Panc1 (cell line): ENCODE results near the gene TTC29. TPM values are rescaled to one million over a fixed set of nuclear protein-coding genes. Genes with fewer than 3 reads are reported as not detected.

Experiments used
- ATAC-seq: fragments of 200-7000 bp; cut with Tn5 transposase; 2 replicates; pipeline ENCODE4 v1.9.1; 2020; ENCODE audit warnings: mild to moderate bottlenecking, moderate library complexity
- BruUV-seq: library from RNA; stranded (reverse); fragments of 400-500 nt; replicated peaks from 2 replicates; lab custom pipeline; 2021; lab: Mats Ljungman, UMichigan
- CTCF ChIA-PET: fragments of 300-600 bp; sonication (Branson Sonifier 250); formaldehyde crosslinking; loops from one replicate; lab custom pipeline; 2022; ENCODE audit warnings: antibody characterized with exemption; lab: Charles Lee
- POLR2A ChIA-PET: fragments of 300-600 bp; sonication (Branson Sonifier 250); formaldehyde crosslinking; loops from one replicate; lab custom pipeline; 2022; ENCODE audit warnings: antibody characterized with exemption; lab: Charles Lee
- DNase-seq: peaks from one replicate; pipeline ENCODE4 v3.0.0-alpha.2; 2010; ENCODE audit warnings: low read depth, low spot score
- H3K27ac ChIP-seq: 2 replicates; pipeline ENCODE4 v1.5.1; 2011; ENCODE audit warnings: mild to moderate bottlenecking, low read length, inconsistent platforms
- H3K27me3 ChIP-seq: fragments of 200-500 bp; sonication (Bioruptor generic); 2 replicates; pipeline ENCODE4 v1.6.0; 2014; ENCODE audit warnings: low read length, inconsistent platforms; ENCODE audit not compliant: control insufficient read depth, insufficient read depth
- H3K36me3 ChIP-seq: fragments of 200-500 bp; sonication (Bioruptor generic); 2 replicates; pipeline ENCODE4 v1.5.1; 2014; ENCODE audit warnings: inconsistent platforms, mild to moderate bottlenecking, low read length, moderate library complexity; ENCODE audit not compliant: control insufficient read depth, insufficient read depth
- H3K4me1 ChIP-seq: 2 replicates; pipeline ENCODE4 v1.5.1; 2011; ENCODE audit warnings: inconsistent platforms, mild to moderate bottlenecking, low read length, moderate library complexity; ENCODE audit not compliant: control insufficient read depth, insufficient read depth
- H3K4me3 ChIP-seq, 2 experiments: 2 replicates each; pipeline ENCODE4 v1.5.1; 2011 to 2012; ENCODE audit warnings: low read depth in 2 of 2, low read length in 2 of 2, mild to moderate bottlenecking in 2 of 2, inconsistent platforms in 1 of 2, moderate library complexity in 1 of 2
- H3K9me3 ChIP-seq: fragments of 200-500 bp; sonication (Bioruptor generic); 2 replicates; pipeline ENCODE4 v1.5.1; 2014; ENCODE audit warnings: low read depth, mild to moderate bottlenecking, inconsistent platforms, low read length, moderate library complexity; ENCODE audit not compliant: control insufficient read depth, insufficient read depth
- CTCF ChIP-seq: fragments of 450-650 bp; IDR thresholded peaks from 2 replicates; pipeline ENCODE4 v1.5.1; 2017; ENCODE audit warnings: mild to moderate bottlenecking
- POLR2AphosphoS5 ChIP-seq: IDR thresholded peaks from 2 replicates; pipeline ENCODE4 v1.6.1; 2012; ENCODE audit warnings: mild to moderate bottlenecking, low read depth, low read length, moderate library complexity
- SIN3A ChIP-seq: IDR thresholded peaks from 2 replicates; pipeline ENCODE4 v1.6.1; 2012; ENCODE audit warnings: low read depth, mild to moderate bottlenecking, low read length, moderate library complexity, borderline replicate concordance; ENCODE audit not compliant: insufficient read depth
- TCF7L2 ChIP-seq: IDR thresholded peaks from 2 replicates; pipeline ENCODE4 v1.6.1; 2011; ENCODE audit warnings: mild to moderate bottlenecking, low read depth, low read length, inconsistent platforms
- in situ Hi-C: cut with HindIII; loops from 2 replicates; pipeline ENCODE4 v1.10.0; 2016; ENCODE audit warnings: low sequenced_read_pairs, low pct_unique_long_range_greater_than_20kb
- intact Hi-C: fragments of 100-400 bp; cut with micrococcal nuclease; formaldehyde crosslinking; loops from one replicate; pipeline ENCODE4 v1.10.0; 2022; ENCODE audit not compliant: unreplicated experiment
- total RNA-seq: library from RNA; stranded (reverse); gene quantifications from one replicate; pipeline ENCODE4 v1.2.1, GENCODE V29; 2021; ENCODE audit not compliant: unreplicated experiment
- TF ChIP-seq, protein P1 (sequence below), 2 experiments: IDR thresholded peaks; 2 replicates each; pipeline ENCODE4 v1.6.1; 2011 to 2012; ENCODE audit warnings: low read depth in 2 of 2, control low read depth in 1 of 2, low read length in 1 of 2, mild to moderate bottlenecking in 1 of 2, moderate library complexity in 1 of 2; ENCODE audit not compliant: insufficient read depth in 1 of 2

TTC29 gene
- total RNA-seq, 1 experiment from 2014 or later: not detected

DNA sequence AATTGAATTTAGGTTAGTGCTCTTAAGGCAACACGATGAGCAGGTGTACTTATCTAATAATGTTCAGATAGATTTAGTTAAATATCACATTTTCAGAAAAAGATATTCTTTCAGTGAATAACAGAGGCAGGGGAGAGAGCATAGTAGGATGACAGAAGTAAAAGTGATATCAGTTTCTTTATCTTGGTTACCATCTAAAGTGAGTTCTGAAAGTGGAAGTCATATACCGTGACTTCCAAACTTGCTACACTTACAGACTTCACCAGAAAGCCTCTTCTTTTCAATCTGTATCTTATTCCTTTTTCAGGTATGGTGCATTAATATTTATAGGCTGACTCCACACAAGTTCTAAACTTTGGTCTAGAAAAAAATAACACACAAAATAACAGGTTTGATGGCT lies 182.1 kb downstream of the TTC29 start:
- ChIA-PET CTCF (no interaction called here), POLR2A (no interaction called here)
- Histone ChIP-seq H3K4me3 (no peak overlapping the region), H3K9me3 (no peaks in the 10 kb centered on the region), H3K36me3 (no peaks in the 10 kb centered on the region), H3K4me1 (no peaks in the 10 kb centered on the region), H3K27ac (no peak overlapping the region), H3K27me3 (no peaks in the 10 kb centered on the region)
- no peak for ATAC-seq
- DNase-seq: no peak
- in situ Hi-C loops: no loop called here
- BruUV-seq: no TSS peak
- intact Hi-C loops: no loop called here
- no peak for TF ChIP-seq SIN3A
- no peak for TF ChIP-seq TCF7L2
- TF ChIP-seq, protein P1, sequence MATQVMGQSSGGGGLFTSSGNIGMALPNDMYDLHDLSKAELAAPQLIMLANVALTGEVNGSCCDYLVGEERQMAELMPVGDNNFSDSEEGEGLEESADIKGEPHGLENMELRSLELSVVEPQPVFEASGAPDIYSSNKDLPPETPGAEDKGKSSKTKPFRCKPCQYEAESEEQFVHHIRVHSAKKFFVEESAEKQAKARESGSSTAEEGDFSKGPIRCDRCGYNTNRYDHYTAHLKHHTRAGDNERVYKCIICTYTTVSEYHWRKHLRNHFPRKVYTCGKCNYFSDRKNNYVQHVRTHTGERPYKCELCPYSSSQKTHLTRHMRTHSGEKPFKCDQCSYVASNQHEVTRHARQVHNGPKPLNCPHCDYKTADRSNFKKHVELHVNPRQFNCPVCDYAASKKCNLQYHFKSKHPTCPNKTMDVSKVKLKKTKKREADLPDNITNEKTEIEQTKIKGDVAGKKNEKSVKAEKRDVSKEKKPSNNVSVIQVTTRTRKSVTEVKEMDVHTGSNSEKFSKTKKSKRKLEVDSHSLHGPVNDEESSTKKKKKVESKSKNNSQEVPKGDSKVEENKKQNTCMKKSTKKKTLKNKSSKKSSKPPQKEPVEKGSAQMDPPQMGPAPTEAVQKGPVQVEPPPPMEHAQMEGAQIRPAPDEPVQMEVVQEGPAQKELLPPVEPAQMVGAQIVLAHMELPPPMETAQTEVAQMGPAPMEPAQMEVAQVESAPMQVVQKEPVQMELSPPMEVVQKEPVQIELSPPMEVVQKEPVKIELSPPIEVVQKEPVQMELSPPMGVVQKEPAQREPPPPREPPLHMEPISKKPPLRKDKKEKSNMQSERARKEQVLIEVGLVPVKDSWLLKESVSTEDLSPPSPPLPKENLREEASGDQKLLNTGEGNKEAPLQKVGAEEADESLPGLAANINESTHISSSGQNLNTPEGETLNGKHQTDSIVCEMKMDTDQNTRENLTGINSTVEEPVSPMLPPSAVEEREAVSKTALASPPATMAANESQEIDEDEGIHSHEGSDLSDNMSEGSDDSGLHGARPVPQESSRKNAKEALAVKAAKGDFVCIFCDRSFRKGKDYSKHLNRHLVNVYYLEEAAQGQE (IDR thresholded peaks at IDR 0.05; ENCODE audit: insufficient read depth in 1 of 2, low read depth in 2 of 2, low read length in 1 of 2): no peak
- TF ChIP-seq POLR2AphosphoS5: no peak

- Histone ChIP-seq H3K4me1 (no peaks in the 10 kb centered on the region), H3K27me3 (no peaks in the 10 kb centered on the region), H3K36me3 (no peaks in the 10 kb centered on the region), H3K27ac (no peak overlapping the region), H3K4me3 (no peak overlapping the region), H3K9me3 (no peaks in the 10 kb centered on the region)
- intact Hi-C loops (no loop called here), in situ Hi-C loops (no loop called here)
- no TSS peak for BruUV-seq
- POLR2A ChIA-PET: no interaction called here
- CTCF ChIA-PET: no interaction called here
- ATAC-seq (no peak), DNase-seq (no peak)
- TF ChIP-seq SIN3A (no peak), CTCF (no peak), POLR2AphosphoS5 (no peak), TCF7L2 (no peak)
- TF ChIP-seq, protein P1 (IDR thresholded peaks at IDR 0.05; ENCODE audit: insufficient read depth in 1 of 2, low read depth in 2 of 2, low read length in 1 of 2): no peak
These were observed 183.6 kb downstream of the TTC29 start for GRCh38 chr4:146762016-146762415.
